GM18873 (cell line): ENCODE data around the gene TUG1.

Source experiments
- ATAC-seq: cut with Tn5 transposase; IDR thresholded peaks from one replicate; pipeline ENCODE4 v1.9.1; 2021; ENCODE audit warnings: mild to moderate bottlenecking, moderate library complexity, moderate number of reproducible peaks; ENCODE audit not compliant: unreplicated experiment, low FRiP score

Gene TUG1

GRCh38 chr22:30968924-30969531 lies at the start of gene TUG1:
TSS of gene TUG1 (plus strand) at chr22:30969265.
- ATAC-seq = peak; percentile 87

- no peak for ATAC-seq
Observed at GRCh38 chr22:30919973-30920372, 49.1 kb upstream of the TUG1 start.

GRCh38 chr22:30920407-30920806 lies 48.7 kb upstream of the TUG1 start:
- no peak for ATAC-seq

GRCh38 chr22:30921108-30921507 lies 48.0 kb upstream of the TUG1 start:
- ATAC-seq = no peak

- no peak for ATAC-seq
Observed at GRCh38 chr22:30922151-30922611, 46.9 kb upstream of the TUG1 start.

GRCh38 chr22:30923168-30923900 lies 45.7 kb upstream of the TUG1 start:
- no peak for ATAC-seq

- ATAC-seq = no peak
Observed at GRCh38 chr22:30925667-30926066, 43.4 kb upstream of the TUG1 start.

- ATAC-seq = no peak
Observed at GRCh38 chr22:30926706-30927105, 42.4 kb upstream of the TUG1 start.

GRCh38 chr22:30927806-30928205 lies 41.3 kb upstream of the TUG1 start:
- no peak for ATAC-seq

- no peak for ATAC-seq
Observed at GRCh38 chr22:30928401-30928800, 40.7 kb upstream of the TUG1 start.

GRCh38 chr22:30930228-30930627 lies 38.8 kb upstream of the TUG1 start:
- no peak for ATAC-seq

- no peak for ATAC-seq
Observed at GRCh38 chr22:30931541-30932300, 37.3 kb upstream of the TUG1 start.

- no peak for ATAC-seq
Observed at GRCh38 chr22:30932661-30933060, 36.4 kb upstream of the TUG1 start.

- no peak for ATAC-seq
Observed at GRCh38 chr22:30933457-30933856, 35.6 kb upstream of the TUG1 start.

GRCh38 chr22:30934053-30934452 lies 35.0 kb upstream of the TUG1 start:
- no peak for ATAC-seq

- no peak for ATAC-seq
Observed at GRCh38 chr22:30940685-30941362, 28.2 kb upstream of the TUG1 start.

- no peak for ATAC-seq
Observed at GRCh38 chr22:30941363-30941740, 27.7 kb upstream of the TUG1 start.

- ATAC-seq = no peak
Observed at GRCh38 chr22:30943368-30943767, 25.7 kb upstream of the TUG1 start.

- ATAC-seq = no peak
Observed at GRCh38 chr22:30944986-30945385, 24.1 kb upstream of the TUG1 start.

GRCh38 chr22:30945653-30946052 lies 23.4 kb upstream of the TUG1 start:
- ATAC-seq = no peak

- no peak for ATAC-seq
Observed at GRCh38 chr22:30946354-30946753, 22.7 kb upstream of the TUG1 start.
